K562 (cell line): ENCODE results near the gene CTNNB1. TPM values are rescaled to one million over a fixed set of nuclear protein-coding genes. Genes with fewer than 3 reads are reported as not detected.

Experiments used
- ATF1 ChIP-seq, 2 experiments: fragments of 450-650 bp in 1 of 2; IDR thresholded peaks; 2 replicates each; pipeline ENCODE4 v1.6.1; 2016; ENCODE audit warnings: missing compliant biosample characterization in 1 of 2, missing genetic modification characterization in 1 of 2
- CBFA2T2 ChIP-seq: fragments of 450-650 bp; conservative IDR thresholded peaks from 2 replicates; pipeline ENCODE4 v1.6.1; 2017; ENCODE audit warnings: mild to moderate bottlenecking
- CBFA2T3 ChIP-seq: fragments of 450-650 bp; IDR thresholded peaks from 2 replicates; pipeline ENCODE4 v1.6.1; 2017
- CBX2 ChIP-seq: fragments of 200-600 bp; sonication (generic); IDR thresholded peaks from one replicate; pipeline ENCODE4 v1.6.1; 2012; ENCODE audit warnings: mild to moderate bottlenecking, low read length, inconsistent platforms; ENCODE audit not compliant: insufficient read depth, poor library complexity, severe bottlenecking
- CSDE1 ChIP-seq, 2 experiments: fragments of 450-650 bp; IDR thresholded peaks; 2 replicates each; pipeline ENCODE4 v1.6.1; 2016; ENCODE audit warnings: mild to moderate bottlenecking in 1 of 2
- DEAF1 ChIP-seq: fragments of 450-650 bp; formaldehyde crosslinking; IDR thresholded peaks from 2 replicates; pipeline ENCODE4 v1.4.0; 2020; ENCODE audit warnings: mild to moderate bottlenecking, moderate library complexity
- DMBX1 ChIP-seq: fragments of 250-450 bp; sonication (Bioruptor Pico); IDR thresholded peaks from 2 replicates; pipeline ENCODE4 v1.8.0; 2022; ENCODE audit warnings: inconsistent platforms, mild to moderate bottlenecking, moderate library complexity, borderline replicate concordance
- DPF2 ChIP-seq: fragments of 450-650 bp; IDR thresholded peaks from 2 replicates; pipeline ENCODE4 v1.6.1; 2016
- ELF2 ChIP-seq: fragments of 250-450 bp; sonication (Bioruptor Pico); IDR thresholded peaks from 2 replicates; pipeline ENCODE4 v1.5.0; 2021; ENCODE audit warnings: mild to moderate bottlenecking
- EWSR1 ChIP-seq: fragments of 450-650 bp; IDR thresholded peaks from 2 replicates; pipeline ENCODE4 v1.6.1; 2018; ENCODE audit warnings: borderline replicate concordance, mild to moderate bottlenecking, low read depth, moderate library complexity; ENCODE audit not compliant: partially characterized antibody
- HSF4 ChIP-seq: fragments of 250-450 bp; sonication (Bioruptor Pico); IDR thresholded peaks from 2 replicates; pipeline ENCODE4 v2.1.2; 2022; ENCODE audit warnings: mild to moderate bottlenecking, moderate library complexity, borderline replicate concordance
- KDM1A ChIP-seq, 2 experiments: fragments of 450-650 bp; IDR thresholded peaks; 2 replicates each; pipeline ENCODE4 v1.6.1; 2016; ENCODE audit warnings: mild to moderate bottlenecking in 2 of 2
- MEIS2 ChIP-seq: fragments of 450-650 bp; IDR thresholded peaks from 2 replicates; pipeline ENCODE4 v1.6.1; 2014; ENCODE audit warnings: mild to moderate bottlenecking; ENCODE audit not compliant: partially characterized antibody
- PBX2 ChIP-seq, 2 experiments: IDR thresholded peaks in 1 of 2; conservative IDR thresholded peaks in 1 of 2; 2 replicates each; pipeline ENCODE4 v1.6.1; 2016; ENCODE audit warnings: low read depth in 2 of 2, mild to moderate bottlenecking in 1 of 2, missing compliant biosample characterization in 1 of 2, missing genetic modification characterization in 1 of 2, moderate library complexity in 1 of 2
- RBM34 ChIP-seq: fragments of 200-400 bp; formaldehyde crosslinking; IDR thresholded peaks from 2 replicates; pipeline ENCODE4 v1.6.1; 2018; ENCODE audit warnings: low read length, borderline replicate concordance; ENCODE audit not compliant: insufficient read depth
- RCOR1 ChIP-seq, 2 experiments: IDR thresholded peaks; 2 replicates each; pipeline ENCODE4 v1.6.1; 2012; ENCODE audit warnings: low read depth in 2 of 2, low read length in 2 of 2, borderline replicate concordance in 1 of 2, improper control_type of control experiment in 1 of 2
- RHOXF2B ChIP-seq: fragments of 250-450 bp; sonication (Bioruptor Pico); conservative IDR thresholded peaks from 2 replicates; pipeline ENCODE4 v1.5.1; 2021
- SAFB2 ChIP-seq: fragments of 200-400 bp; formaldehyde crosslinking; IDR thresholded peaks from 2 replicates; pipeline ENCODE4 v1.6.1; 2018; ENCODE audit warnings: borderline replicate concordance, low read length, low read depth, moderate library complexity; ENCODE audit not compliant: severe bottlenecking
- SMARCA4 ChIP-seq: fragments of 450-650 bp; IDR thresholded peaks from 2 replicates; pipeline ENCODE4 v1.6.1; 2016
- TEAD1 ChIP-seq, 2 experiments: fragments of 450-650 bp in 1 of 2; sonication (generic) in 1 of 2; formaldehyde crosslinking; IDR thresholded peaks; 2 replicates each; pipeline versions ENCODE4 v1.4.0 to v1.8.0; 2020 to 2022; ENCODE audit warnings: mild to moderate bottlenecking in 2 of 2, missing genetic modification reagents in 1 of 2
- U2AF1 ChIP-seq: fragments of 200-400 bp; formaldehyde crosslinking; optimal IDR thresholded peaks from 2 replicates; pipeline ENCODE3; 2017; ENCODE audit warnings: mild to moderate bottlenecking, low read depth, low read length, moderate library complexity
- U2AF2 ChIP-seq: fragments of 200-400 bp; formaldehyde crosslinking; optimal IDR thresholded peaks from 2 replicates; pipeline ENCODE3; 2017; ENCODE audit warnings: low read depth, mild to moderate bottlenecking, low read length
- ZC3H8 ChIP-seq: fragments of 450-650 bp; IDR thresholded peaks from 2 replicates; pipeline ENCODE4 v1.6.1; 2017
- ZKSCAN3 ChIP-seq: fragments of 250-450 bp; sonication (Bioruptor Pico); IDR thresholded peaks from 2 replicates; pipeline ENCODE4 v1.4.0; 2020
- ZNF354B ChIP-seq: fragments of 250-450 bp; sonication (Bioruptor Pico); IDR thresholded peaks from 2 replicates; pipeline ENCODE4 v1.4.0; 2020
- ZNF76 ChIP-seq: fragments of 250-450 bp; sonication (Bioruptor Pico); IDR thresholded peaks from 2 replicates; pipeline ENCODE4 v1.4.0; 2020; ENCODE audit warnings: mild to moderate bottlenecking, moderate library complexity, borderline replicate concordance
- polyA plus RNA-seq, 8 experiments: library from polyadenylated mRNA; depleted of rRNA in 4 of 8; stranded (reverse) in 5 of 8; unstranded in 3 of 8; fragments of >200 nt; fragmentation: Nextera tagmentation in 2 of 8; fragmentation: Illumina TruSeq in 1 of 8; extraction: Ambion mirVana in 2 of 8; extraction: Trizol in 1 of 8; gene quantifications; 2 replicates each; pipeline versions ENCODE4 v1.2.1 to v1.2.3, GENCODE V29; 2011 to 2014; ENCODE audit warnings: inconsistent platforms in 1 of 8, missing spikeins in 1 of 8
- total RNA-seq, 7 experiments: library from RNA; depleted of rRNA in 6 of 7; stranded (reverse); fragments of >200 nt in 6 of 7; fragmentation: Illumina TruSeq in 2 of 7; extraction: Trizol in 2 of 7; gene quantifications; 2 replicates each; pipeline versions ENCODE4 v1.2.1 to v1.2.3, GENCODE V29; 2011 to 2021; ENCODE audit warnings: low replicate concordance in 1 of 7

CTNNB1 gene
- total and polyA plus RNA-seq, 9 of the 15 experiments (the other 6 are each of a cell fraction or from before 2014, with no cell fraction given): 44.3 to 193 (median 154) TPM

GRCh38 chr3:41208507-41209220 lies 9.4 kb downstream of the CTNNB1 start (continued):
- no peak for TF ChIP-seq RBM34
- TF ChIP-seq RCOR1 (IDR thresholded peaks at IDR 0.05; ENCODE audit: borderline replicate concordance in 1 of 2, low read depth in 2 of 2, low read length in 2 of 2): peak in 1 of 2 experiments; percentile 77; a peak in 2 of 4 replicates
- no peak for TF ChIP-seq ZC3H8
- TF ChIP-seq DMBX1 (CRISPR knock-in tag): no peak
- peak; percentile 34 to 47; a peak in 2 of 4 replicates for TF ChIP-seq KDM1A (IDR thresholded peaks at IDR 0.05)
- no peak for TF ChIP-seq ZNF76
- TF ChIP-seq PBX2 (CRISPR knock-in tag; IDR thresholded peaks at IDR 0.05; ENCODE audit: low read depth): no peak
- peak; percentile 62; the same call in 1 of the 2 replicates for TF ChIP-seq PBX2 (tag; conservative IDR thresholded peaks at IDR 0.05; ENCODE audit: low read depth)
- peak; percentile 36; the same call in 1 of the 2 replicates for TF ChIP-seq SMARCA4
- no peak for TF ChIP-seq HSF4 (CRISPR knock-in tag)
- no peak for TF ChIP-seq U2AF2
- no peak for TF ChIP-seq U2AF1
- peak; percentile 47 for TF ChIP-seq CBFA2T3
- TF ChIP-seq MEIS2: peak; percentile 50
- no peak for TF ChIP-seq SAFB2
- TF ChIP-seq TEAD1 (CRISPR knock-in tag; IDR thresholded peaks at IDR 0.05): peak in 1 of 2 experiments; percentile 36; a peak in 1 of 4 replicates
- TF ChIP-seq ATF1 (CRISPR knock-in tag; IDR thresholded peaks at IDR 0.05): no peak
- peak; percentile 31; the same call in 1 of the 2 replicates for TF ChIP-seq ATF1 (tag; IDR thresholded peaks at IDR 0.05)
- TF ChIP-seq RHOXF2B (CRISPR knock-in tag): no peak
- no peak for TF ChIP-seq ZNF354B
- 0 out of 4 replicates have a peak, but pooled peaks of 1 of the 2 experiments have one; percentile 45 for TF ChIP-seq CSDE1 (IDR thresholded peaks at IDR 0.05)
- peak; percentile 62 for TF ChIP-seq DPF2
- TF ChIP-seq CBX2: no peak
- TF ChIP-seq DEAF1 (CRISPR knock-in tag): no peak
- TF ChIP-seq ELF2: no peak
- TF ChIP-seq CBFA2T2: peak; percentile 20; the same call in 1 of the 2 replicates
- TF ChIP-seq ZKSCAN3 (CRISPR knock-in tag): no peak
- TF ChIP-seq EWSR1: no peak
